AG04450 (cell line): ENCODE results near the gene SRPRB. TPM values are rescaled to one million over a fixed set of nuclear protein-coding genes. Genes with fewer than 3 reads are reported as not detected.

Experiments
- CTCF ChIA-PET: fragments of 300-600, 350-600 bp; formaldehyde crosslinking; extraction: SDS; loops from one replicate; lab custom pipeline; 2022; ENCODE audit warnings: antibody characterized with exemption, inconsistent platforms; lab: Charles Lee
- POLR2A ChIA-PET: fragments of 350-600 bp; formaldehyde crosslinking; extraction: SDS; loops from one replicate; lab custom pipeline; 2021; ENCODE audit warnings: antibody characterized with exemption, inconsistent platforms; lab: Yijun Ruan, JAX
- DNase-seq: peaks from one replicate; pipeline ENCODE4 v3.0.0-alpha.2; 2011; ENCODE audit warnings: low read depth, low spot score
- H3K27ac ChIP-seq: one replicate; pipeline ENCODE4 v1.5.1; 2012; ENCODE audit warnings: low read depth, low read length, control low read depth
- H3K27me3 ChIP-seq: one replicate; pipeline ENCODE4 v1.6.0; 2012; ENCODE audit warnings: low read length; ENCODE audit not compliant: control insufficient read depth, insufficient read depth
- H3K4me3 ChIP-seq: 2 replicates; pipeline ENCODE4 v1.5.1; 2011; ENCODE audit warnings: mild to moderate bottlenecking, low read depth, low read length, control low read depth
- H3K9me3 ChIP-seq: 2 replicates; pipeline ENCODE4 v1.5.1; 2012; ENCODE audit warnings: low read length; ENCODE audit not compliant: control insufficient read depth, insufficient read depth
- polyA plus RNA-seq: library from polyadenylated mRNA; depleted of rRNA; stranded (reverse); fragments of >200 nt; gene quantifications from 2 replicates; pipeline ENCODE4 v1.2.3, GENCODE V29; 2011
- TF ChIP-seq, protein P1 (sequence below): IDR thresholded peaks from 2 replicates; pipeline ENCODE4 v1.5.1; 2011; ENCODE audit warnings: low read depth, low read length, control low read depth, inconsistent platforms

SRPRB gene
- polyA plus RNA-seq, 1 experiment, result 61.6 TPM

DNA sequence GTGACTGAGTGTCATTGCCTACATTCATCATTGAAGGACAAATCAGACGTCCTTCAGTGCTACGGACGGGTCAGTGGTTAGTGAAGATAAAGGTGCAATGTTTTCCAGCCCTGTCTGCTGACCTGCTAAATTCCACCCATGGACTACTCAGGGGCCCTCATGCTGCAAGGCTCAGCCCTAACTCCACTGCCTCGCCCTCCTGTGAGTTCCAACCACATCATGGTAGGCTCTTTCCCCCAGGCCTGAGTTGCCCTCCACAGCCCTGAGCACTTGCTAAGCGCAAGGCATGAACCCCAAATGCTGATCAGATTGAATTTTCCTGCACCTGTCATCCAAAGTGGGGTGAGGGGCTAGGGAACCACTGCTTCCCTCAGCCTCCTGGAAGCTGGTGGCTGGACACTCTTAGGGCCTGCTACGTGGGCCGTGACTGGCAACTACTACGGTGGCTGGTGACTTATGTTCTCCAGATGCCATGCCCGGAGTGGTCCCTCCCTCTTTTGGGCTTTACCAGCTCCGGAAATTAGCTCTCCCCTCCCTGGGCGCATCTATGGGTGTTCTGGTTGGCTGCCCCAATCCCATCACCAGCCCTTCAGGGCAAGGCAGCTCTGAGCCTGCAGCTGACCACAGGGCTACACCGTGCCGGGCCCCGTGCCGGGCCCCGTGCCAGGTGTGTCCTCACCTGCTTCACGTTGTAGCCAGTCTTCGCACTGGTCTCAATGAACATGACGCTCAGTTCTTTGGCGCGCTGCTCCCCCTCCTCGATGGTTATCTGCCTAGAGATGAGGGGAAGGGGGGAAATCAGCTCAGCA, 32.1 kb downstream of the SRPRB start:
- no peaks in the 10 kb centered on the region for H3K9me3 ChIP-seq
- H3K27ac ChIP-seq, result no peak overlapping the region
- peaks cover 7% of the 10 kb centered on the region for H3K27me3 ChIP-seq
- H3K4me3 ChIP-seq, result no peak overlapping the region
- no peak for DNase-seq
- CTCF ChIA-PET, result interaction anchor here (0.5 kb wide), 1 partner anchor 19 kb away, joined by 3 read pairs; no protein-coding TSS in a partner anchor
- TF ChIP-seq, protein P1, sequence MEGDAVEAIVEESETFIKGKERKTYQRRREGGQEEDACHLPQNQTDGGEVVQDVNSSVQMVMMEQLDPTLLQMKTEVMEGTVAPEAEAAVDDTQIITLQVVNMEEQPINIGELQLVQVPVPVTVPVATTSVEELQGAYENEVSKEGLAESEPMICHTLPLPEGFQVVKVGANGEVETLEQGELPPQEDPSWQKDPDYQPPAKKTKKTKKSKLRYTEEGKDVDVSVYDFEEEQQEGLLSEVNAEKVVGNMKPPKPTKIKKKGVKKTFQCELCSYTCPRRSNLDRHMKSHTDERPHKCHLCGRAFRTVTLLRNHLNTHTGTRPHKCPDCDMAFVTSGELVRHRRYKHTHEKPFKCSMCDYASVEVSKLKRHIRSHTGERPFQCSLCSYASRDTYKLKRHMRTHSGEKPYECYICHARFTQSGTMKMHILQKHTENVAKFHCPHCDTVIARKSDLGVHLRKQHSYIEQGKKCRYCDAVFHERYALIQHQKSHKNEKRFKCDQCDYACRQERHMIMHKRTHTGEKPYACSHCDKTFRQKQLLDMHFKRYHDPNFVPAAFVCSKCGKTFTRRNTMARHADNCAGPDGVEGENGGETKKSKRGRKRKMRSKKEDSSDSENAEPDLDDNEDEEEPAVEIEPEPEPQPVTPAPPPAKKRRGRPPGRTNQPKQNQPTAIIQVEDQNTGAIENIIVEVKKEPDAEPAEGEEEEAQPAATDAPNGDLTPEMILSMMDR, result no peak
- POLR2A ChIA-PET, result no interaction called here

DNA sequence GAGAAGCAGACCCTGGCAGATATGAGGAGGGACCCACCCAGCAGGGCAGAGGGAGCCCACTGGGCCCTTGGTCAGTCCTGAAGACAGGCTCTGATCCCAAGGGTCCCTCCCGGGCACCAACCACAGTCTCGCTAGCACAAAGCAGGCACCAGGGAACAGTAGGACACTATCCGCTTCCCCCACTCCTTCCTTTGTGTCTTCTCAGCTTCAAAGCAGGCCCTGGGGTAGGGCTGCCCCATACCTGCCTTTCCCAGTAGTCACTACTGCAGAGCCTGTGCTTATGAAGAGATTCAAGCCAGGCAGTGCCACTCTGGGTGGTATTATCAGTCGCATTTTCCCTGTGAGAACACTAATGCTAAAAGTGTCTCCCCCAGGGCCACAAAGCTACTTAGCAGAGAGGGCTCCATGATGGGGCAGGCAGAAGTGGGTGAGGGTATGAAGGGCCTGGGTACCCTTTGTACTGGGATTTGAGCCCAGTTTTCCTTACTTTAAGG, 32.7 kb downstream of the SRPRB start:
- Histone ChIP-seq H3K27me3 (peaks cover 7% of the 10 kb centered on the region), H3K27ac (no peak overlapping the region), H3K4me3 (no peak overlapping the region), H3K9me3 (no peaks in the 10 kb centered on the region)
- ChIA-PET CTCF (interaction anchor here (0.5 kb wide), 1 partner anchor 20 kb away, joined by 3 read pairs; no protein-coding TSS in a partner anchor), POLR2A (no interaction called here)
- TF ChIP-seq, protein P1, result no peak
- DNase-seq, result no peak

DNA sequence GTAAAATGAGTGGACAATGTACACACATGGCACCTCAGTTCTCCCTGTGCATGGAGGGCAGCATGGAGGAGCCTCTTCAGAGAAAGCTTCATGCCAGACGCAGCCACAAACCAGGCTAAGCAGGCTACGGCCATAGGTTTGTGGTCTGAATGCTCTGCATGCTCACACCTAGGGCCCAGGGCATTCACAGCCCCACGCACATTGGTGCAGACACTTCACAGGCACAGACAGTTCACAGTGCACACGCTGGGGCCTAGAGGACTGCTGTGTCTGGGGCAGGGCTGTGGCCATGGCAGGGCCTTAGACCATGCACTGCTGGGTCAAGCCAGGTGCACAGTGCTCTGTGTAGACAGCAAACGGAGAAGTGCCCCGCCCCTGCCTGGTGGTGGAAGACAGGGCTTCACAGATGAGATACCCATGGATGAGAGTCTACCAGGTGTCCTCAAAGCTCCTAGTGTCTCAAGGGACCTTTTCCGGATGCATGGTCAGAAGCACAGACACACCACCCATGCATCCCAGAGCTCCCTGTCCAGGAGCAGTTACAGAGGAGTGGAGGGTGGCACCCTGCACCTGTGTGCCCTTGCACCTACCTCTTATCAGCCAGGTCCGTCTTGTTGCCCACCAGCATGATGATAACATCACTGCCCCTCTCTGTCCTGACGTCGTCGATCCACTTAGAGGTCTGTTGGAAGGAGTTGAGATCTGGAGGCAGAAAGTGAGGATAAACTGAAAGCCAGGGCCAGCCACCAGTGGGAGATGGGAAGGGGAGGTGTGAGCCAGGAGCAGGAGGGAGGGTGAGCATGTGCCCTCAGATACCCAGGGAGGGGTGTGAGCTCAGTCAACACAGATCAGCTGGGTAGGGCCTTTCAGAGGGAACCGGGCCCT, 33.5 kb downstream of the SRPRB start:
- TF ChIP-seq, protein P1, result no peak
- CTCF ChIA-PET, result no interaction called here

DNA sequence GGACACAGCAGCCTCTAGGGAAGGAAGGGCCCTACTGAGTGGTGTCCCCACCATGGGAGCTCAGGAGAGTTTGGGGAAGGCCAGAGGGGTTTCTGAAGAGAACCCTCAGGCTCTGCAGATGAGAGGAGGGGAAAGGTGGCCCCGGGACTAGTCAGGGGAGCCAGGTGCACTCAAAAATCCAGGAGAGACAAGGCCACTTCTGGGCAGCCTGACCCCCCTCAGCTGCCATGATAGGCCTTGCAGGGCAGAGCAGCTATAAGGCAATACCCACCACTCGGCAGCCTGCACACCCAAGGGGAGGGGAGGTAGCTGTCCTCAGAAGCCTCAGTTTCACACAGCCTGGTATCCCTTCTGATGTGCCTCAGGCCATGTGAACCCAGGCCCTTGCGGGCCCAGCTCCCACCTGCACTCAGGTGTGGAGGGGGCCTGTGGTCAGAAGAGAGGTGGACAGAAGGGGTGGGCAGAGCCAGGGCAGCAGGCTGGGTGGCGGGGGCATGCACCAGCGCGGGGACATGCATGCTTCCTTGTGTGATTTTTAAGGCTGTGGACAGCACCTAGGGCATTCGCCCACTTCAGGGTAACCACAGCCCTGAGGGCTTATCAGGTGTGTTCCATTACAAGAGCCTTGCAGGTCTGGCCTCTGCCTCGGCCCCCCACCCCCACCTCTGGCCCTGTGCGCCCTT, 34.6 kb downstream of the SRPRB start:
- DNase-seq, result no peak
- H3K4me3 ChIP-seq, result no peak overlapping the region
- peaks cover 8% of the 10 kb centered on the region for H3K27me3 ChIP-seq
- POLR2A ChIA-PET, result no interaction called here
- TF ChIP-seq, protein P1, result no peak
- CTCF ChIA-PET, result no interaction called here
- H3K27ac ChIP-seq, result no peak overlapping the region
- H3K9me3 ChIP-seq, result no peaks in the 10 kb centered on the region

More for the DNA sequence above, 33.5 kb downstream of the SRPRB start:
- DNase-seq, result no peak
- Histone ChIP-seq H3K27ac (no peak overlapping the region), H3K4me3 (no peak overlapping the region), H3K9me3 (no peaks in the 10 kb centered on the region), H3K27me3 (peaks cover 7% of the 10 kb centered on the region)
- POLR2A ChIA-PET, result no interaction called here
